ENCODE measurements around the gene LEPROT. TPM values are rescaled to one million over a fixed set of nuclear protein-coding genes. Genes with fewer than 3 reads are reported as not detected.

Gene LEPROT
- total and polyA plus RNA-seq, 2 experiments from 2014 or later: 22.9 to 24.9 TPM

- TF ChIP-seq ZNF462 (CRISPR knock-in tag; IDR thresholded peaks at IDR 0.05) (no peak), CTCF (conservative IDR thresholded peaks at IDR 0.05; ENCODE audit: low read depth in 2 of 2) (no peak)
These were observed 17.1 kb downstream of the LEPROT start (continued) for GRCh38 chr1:65437616-65438015.

GRCh38 chr1:65440322-65440900, 19.9 kb downstream of the LEPROT start:
- no peak overlapping the region for H2AFZ ChIP-seq
- ATAC-seq: no peak
- Mint-ChIP-seq H3K36me3 (ENCODE audit: low read depth) (peaks cover 17% of the 10 kb centered on the region; the same call in 2 of the 3 replicates), H3K27ac (no peak overlapping the region), H3K9me3 (peaks cover 19% of the 10 kb centered on the region), H3K27me3 (ENCODE audit: insufficient read depth, low read depth, poor library complexity) (peaks cover 2% of the 10 kb centered on the region), H3K4me3 (no peak overlapping the region), H3K4me1 (peaks cover 38% of the 10 kb centered on the region)
- H3F3A ChIP-seq (replicated peaks; ENCODE audit: low read depth): no peaks in the 10 kb centered on the region
- H3K9me2 ChIP-seq (ENCODE audit: insufficient read depth): no peaks in the 10 kb centered on the region
- H3K36me3 ChIP-seq (ENCODE audit: insufficient read depth): no peaks in the 10 kb centered on the region
- no peaks in the 10 kb centered on the region for H4K20me1 ChIP-seq (replicated peaks; ENCODE audit: insufficient read depth)
- no peak overlapping the region for H3K4me2 ChIP-seq
- H3K27ac ChIP-seq (ENCODE audit: low read depth): no peak overlapping the region
- no peaks in the 10 kb centered on the region for H3K27me3 ChIP-seq (ENCODE audit: insufficient read depth)
- DNase-seq (ENCODE audit: low spot score): no peak
- H3K79me2 ChIP-seq (replicated peaks; ENCODE audit: insufficient read depth): no peaks in the 10 kb centered on the region
- H3K4me1 ChIP-seq (ENCODE audit: insufficient read depth): peaks cover 24% of the 10 kb centered on the region
- H3K4me3 ChIP-seq: no peak overlapping the region
- no peak for TF ChIP-seq EZH2phosphoT487 (IDR thresholded peaks at IDR 0.05; ENCODE audit: unreplicated experiment)
- no peak for TF ChIP-seq JUNB (IDR thresholded peaks at IDR 0.05; ENCODE audit: unreplicated experiment)
- no peak for TF ChIP-seq STAT1 (IDR thresholded peaks at IDR 0.05; ENCODE audit: unreplicated experiment)
- TF ChIP-seq ETS1 (IDR thresholded peaks at IDR 0.05): no peak
- no peak for TF ChIP-seq EZH2 (IDR thresholded peaks at IDR 0.05; ENCODE audit: low read depth, unreplicated experiment)
- TF ChIP-seq POLR2AphosphoS5 (IDR thresholded peaks at IDR 0.05; ENCODE audit: low read depth): no peak
- TF ChIP-seq ZNF114 (CRISPR knock-in tag; IDR thresholded peaks at IDR 0.05): no peak
- no peak for TF ChIP-seq NANOG (IDR thresholded peaks at IDR 0.05; ENCODE audit: borderline replicate concordance)
- TF ChIP-seq CREB1 (CRISPR knock-in tag; IDR thresholded peaks at IDR 0.05; ENCODE audit: low read depth): no peak
- no peak for TF ChIP-seq REST (IDR thresholded peaks at IDR 0.05; ENCODE audit: unreplicated experiment)
